Suprapubic skin (tissue), 4 donors: ENCODE data around the gene PRPF40B. TPM values are rescaled to one million over a fixed set of nuclear protein-coding genes. Genes with fewer than 3 reads are reported as not detected.

ENCODE experiments used
- DNase-seq, 2 donors: peaks; one replicate each; pipeline ENCODE4 v3.0.0-alpha.2; 2019; ENCODE audit warnings: low spot score in 2 of 2
- H3K27ac ChIP-seq: fragments of 200-600 bp; sonication (generic); one replicate; pipeline ENCODE4 v1.5.1; 2019
- H3K27me3 ChIP-seq: fragments of 200-600 bp; sonication (generic); one replicate; pipeline ENCODE4 v1.5.1; 2019
- H3K36me3 ChIP-seq: fragments of 200-600 bp; sonication (generic); one replicate; pipeline ENCODE4 v1.5.1; 2019
- H3K4me1 ChIP-seq: fragments of 200-600 bp; sonication (generic); one replicate; pipeline ENCODE4 v1.5.1; 2019
- H3K4me3 ChIP-seq: fragments of 200-600 bp; sonication (generic); one replicate; pipeline ENCODE4 v1.5.1; 2019; ENCODE audit warnings: mild to moderate bottlenecking
- H3K9me3 ChIP-seq: fragments of 200-600 bp; sonication (generic); one replicate; pipeline ENCODE4 v1.5.1; 2019
- EP300 ChIP-seq: sonication (generic); formaldehyde crosslinking; IDR thresholded peaks from one replicate; pipeline ENCODE4 v1.6.1; 2017; ENCODE audit warnings: antibody characterized with exemption
- POLR2A ChIP-seq, 2 donors: fragments of 450-650 bp; IDR thresholded peaks; one replicate each; pipeline ENCODE4 v1.6.1; 2017; ENCODE audit warnings: antibody characterized with exemption in 2 of 2, mild to moderate bottlenecking in 2 of 2, moderate library complexity in 2 of 2
- POLR2AphosphoS5 ChIP-seq, 3 donors: sonication (generic); formaldehyde crosslinking; IDR thresholded peaks; one replicate each; pipeline ENCODE4 v1.6.1; 2017; ENCODE audit warnings: antibody characterized with exemption in 3 of 3
- WGBS: methylation state at CpG from one replicate; pipeline ENCODE4 v1.1.5; 2018; 5-methylcytosine and 5-hydroxymethylcytosine counted together
- total RNA-seq, 4 donors: library from RNA; depleted of rRNA; stranded (reverse); fragments of >200 nt; gene quantifications; one replicate each; pipeline ENCODE4 v1.1.0, GENCODE V29; 2016
- TF ChIP-seq, protein P1 (sequence below), 2 donors: fragments of 200-600 bp in 1 of 2; fragments of 450-650 bp in 1 of 2; sonication (generic) in 1 of 2; IDR thresholded peaks; one replicate each; pipeline ENCODE4 v1.5.1; 2016 to 2019; ENCODE audit warnings: antibody characterized with exemption in 2 of 2, mild to moderate bottlenecking in 1 of 2, moderate library complexity in 1 of 2

The PRPF40B gene
- total RNA-seq, 4 donors from 2014 or later: 10.1 to 38.9 (median 15.4) TPM

DNA sequence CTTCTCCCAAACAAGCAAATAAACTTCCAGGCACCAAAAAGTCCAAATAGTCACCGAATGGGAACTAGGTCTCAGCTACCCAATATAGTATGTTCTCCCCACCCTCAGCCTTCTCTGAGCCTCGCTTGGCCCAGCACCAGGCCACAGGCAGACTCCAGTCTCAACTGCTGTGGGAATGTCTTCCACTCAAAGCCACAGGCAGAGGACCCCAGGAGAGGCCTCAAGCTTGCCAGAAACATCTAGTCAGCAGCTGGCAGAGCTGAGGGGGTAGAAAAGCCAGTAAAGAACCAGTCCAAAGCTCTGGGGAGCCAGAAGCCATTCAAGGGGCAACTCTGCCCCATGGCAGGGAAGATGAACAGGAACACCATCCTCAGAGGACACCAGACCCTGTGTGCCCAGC, 42.0 kb downstream of the PRPF40B start:
- Histone ChIP-seq H3K9me3 (no peaks in the 10 kb centered on the region), H3K4me1 (peaks cover 38% of the 10 kb centered on the region), H3K27me3 (no peaks in the 10 kb centered on the region), H3K4me3 (no peak overlapping the region), H3K27ac (no peak overlapping the region), H3K36me3 (no peaks in the 10 kb centered on the region)
- DNase-seq: no peak
- WGBS: 85% methylated on average over 2 of the region's 2 CpGs
- TF ChIP-seq, protein P1, sequence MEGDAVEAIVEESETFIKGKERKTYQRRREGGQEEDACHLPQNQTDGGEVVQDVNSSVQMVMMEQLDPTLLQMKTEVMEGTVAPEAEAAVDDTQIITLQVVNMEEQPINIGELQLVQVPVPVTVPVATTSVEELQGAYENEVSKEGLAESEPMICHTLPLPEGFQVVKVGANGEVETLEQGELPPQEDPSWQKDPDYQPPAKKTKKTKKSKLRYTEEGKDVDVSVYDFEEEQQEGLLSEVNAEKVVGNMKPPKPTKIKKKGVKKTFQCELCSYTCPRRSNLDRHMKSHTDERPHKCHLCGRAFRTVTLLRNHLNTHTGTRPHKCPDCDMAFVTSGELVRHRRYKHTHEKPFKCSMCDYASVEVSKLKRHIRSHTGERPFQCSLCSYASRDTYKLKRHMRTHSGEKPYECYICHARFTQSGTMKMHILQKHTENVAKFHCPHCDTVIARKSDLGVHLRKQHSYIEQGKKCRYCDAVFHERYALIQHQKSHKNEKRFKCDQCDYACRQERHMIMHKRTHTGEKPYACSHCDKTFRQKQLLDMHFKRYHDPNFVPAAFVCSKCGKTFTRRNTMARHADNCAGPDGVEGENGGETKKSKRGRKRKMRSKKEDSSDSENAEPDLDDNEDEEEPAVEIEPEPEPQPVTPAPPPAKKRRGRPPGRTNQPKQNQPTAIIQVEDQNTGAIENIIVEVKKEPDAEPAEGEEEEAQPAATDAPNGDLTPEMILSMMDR (IDR thresholded peaks at IDR 0.05): no peak
- TF ChIP-seq POLR2A (IDR thresholded peaks at IDR 0.05): no peak
- no peak for TF ChIP-seq POLR2AphosphoS5 (IDR thresholded peaks at IDR 0.05)
- no peak for TF ChIP-seq EP300

DNA sequence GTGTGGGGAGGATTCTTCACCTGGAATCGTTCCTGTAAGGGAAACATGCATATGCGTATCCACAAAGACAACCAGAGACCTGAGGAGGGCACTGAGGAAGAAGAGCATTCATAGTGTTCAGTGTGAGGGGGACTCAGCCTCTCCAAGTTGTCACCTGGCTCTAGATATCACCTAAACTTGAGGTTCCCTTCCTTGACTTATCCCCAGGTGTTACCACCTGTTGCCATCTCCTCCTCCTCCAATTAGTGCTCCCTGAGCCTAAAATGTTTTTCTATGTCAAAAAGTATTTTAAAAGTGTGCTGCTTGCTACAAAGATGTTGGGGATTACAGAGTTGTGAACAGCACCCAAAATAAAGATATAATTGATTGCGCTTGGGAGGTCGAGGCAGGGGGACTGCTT, 42.8 kb downstream of the PRPF40B start:
- Histone ChIP-seq H3K4me1 (peaks cover 46% of the 10 kb centered on the region), H3K4me3 (no peak overlapping the region), H3K27me3 (no peaks in the 10 kb centered on the region), H3K27ac (no peak overlapping the region), H3K36me3 (no peaks in the 10 kb centered on the region), H3K9me3 (no peaks in the 10 kb centered on the region)
- WGBS: 92% methylated on average over 4 of the region's 4 CpGs
- TF ChIP-seq POLR2AphosphoS5 (IDR thresholded peaks at IDR 0.05): no peak
- TF ChIP-seq EP300: no peak
- TF ChIP-seq, protein P1 (IDR thresholded peaks at IDR 0.05): no peak
- TF ChIP-seq POLR2A (IDR thresholded peaks at IDR 0.05): no peak
- DNase-seq: no peak

DNA sequence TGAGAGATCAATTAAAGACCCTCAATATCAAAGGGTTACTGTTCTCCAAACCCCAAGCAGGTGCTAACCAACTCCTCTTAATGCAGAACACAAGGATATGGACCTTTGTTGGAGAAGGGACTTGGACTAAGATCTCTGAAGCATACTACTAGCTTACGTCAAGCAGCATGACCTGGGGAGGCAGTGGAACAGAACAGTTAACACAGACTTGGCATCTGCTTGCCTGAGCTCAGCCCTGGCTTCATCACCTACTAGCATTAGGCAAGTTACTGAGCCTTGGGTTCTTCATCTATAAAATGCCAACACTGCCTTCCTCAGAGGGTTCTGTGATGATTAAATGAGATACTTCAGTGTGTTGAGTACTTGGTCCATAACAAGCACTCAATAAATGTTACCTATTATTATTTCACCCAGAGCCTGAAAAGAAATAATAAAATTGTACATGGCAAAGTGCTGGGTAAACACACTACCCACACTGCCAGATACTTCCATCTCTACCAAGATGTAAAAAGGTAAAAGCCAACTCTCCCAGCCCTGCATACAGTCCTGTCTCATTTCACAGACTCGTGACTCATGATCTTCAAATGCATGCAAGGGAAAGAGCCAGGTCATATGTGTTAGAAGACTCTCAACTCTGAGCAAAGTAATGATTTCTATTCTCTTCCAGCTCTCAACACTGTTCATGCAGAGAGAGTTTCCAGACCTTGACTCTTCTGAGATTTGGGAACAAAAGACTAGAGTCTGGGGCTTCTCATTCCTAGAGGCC, 44.1 kb downstream of the PRPF40B start:
- Histone ChIP-seq H3K27ac (no peak overlapping the region), H3K9me3 (no peaks in the 10 kb centered on the region), H3K4me3 (no peak overlapping the region), H3K4me1 (peaks cover 49% of the 10 kb centered on the region), H3K27me3 (no peaks in the 10 kb centered on the region), H3K36me3 (no peaks in the 10 kb centered on the region)
- 94% methylated on average over 2 of the region's 2 CpGs for WGBS
- TF ChIP-seq POLR2AphosphoS5 (IDR thresholded peaks at IDR 0.05): no peak
- no peak for TF ChIP-seq EP300
- TF ChIP-seq POLR2A (IDR thresholded peaks at IDR 0.05): no peak
- TF ChIP-seq, protein P1 (IDR thresholded peaks at IDR 0.05): no peak
- DNase-seq: no peak

DNA sequence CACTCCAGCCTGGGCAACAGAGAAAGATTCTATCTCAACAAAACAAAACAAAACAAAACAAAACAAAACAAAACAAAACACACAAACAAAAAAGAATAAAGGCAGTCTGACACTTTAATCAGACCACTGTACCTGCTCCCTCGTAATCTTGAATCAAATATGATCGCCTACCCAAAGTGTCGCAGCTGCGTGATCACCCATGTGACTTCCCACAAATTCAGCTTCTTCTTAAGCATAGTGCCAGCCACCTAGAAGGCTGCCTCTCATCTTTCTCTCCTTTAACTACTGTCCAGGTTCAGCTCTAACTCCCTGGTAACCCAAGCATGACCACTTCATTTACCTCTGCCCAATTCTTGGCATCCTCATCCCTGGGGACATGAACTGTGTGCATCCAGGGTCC, 46.4 kb downstream of the PRPF40B start:
- no peaks in the 10 kb centered on the region for H3K27me3 ChIP-seq
- no peaks in the 10 kb centered on the region for H3K9me3 ChIP-seq
- peak in 1 of 2 donors; percentile 47 for DNase-seq
- TF ChIP-seq EP300 (no peak), POLR2AphosphoS5 (IDR thresholded peaks at IDR 0.05) (no peak), POLR2A (IDR thresholded peaks at IDR 0.05) (no peak)
- TF ChIP-seq, protein P1 (IDR thresholded peaks at IDR 0.05): no peak
- WGBS: 88% methylated on average over 4 of the region's 4 CpGs
- peaks cover 55% of the 10 kb centered on the region for H3K4me1 ChIP-seq
- H3K27ac ChIP-seq: no peak overlapping the region
- no peaks in the 10 kb centered on the region for H3K36me3 ChIP-seq
- H3K4me3 ChIP-seq: no peak overlapping the region

DNA sequence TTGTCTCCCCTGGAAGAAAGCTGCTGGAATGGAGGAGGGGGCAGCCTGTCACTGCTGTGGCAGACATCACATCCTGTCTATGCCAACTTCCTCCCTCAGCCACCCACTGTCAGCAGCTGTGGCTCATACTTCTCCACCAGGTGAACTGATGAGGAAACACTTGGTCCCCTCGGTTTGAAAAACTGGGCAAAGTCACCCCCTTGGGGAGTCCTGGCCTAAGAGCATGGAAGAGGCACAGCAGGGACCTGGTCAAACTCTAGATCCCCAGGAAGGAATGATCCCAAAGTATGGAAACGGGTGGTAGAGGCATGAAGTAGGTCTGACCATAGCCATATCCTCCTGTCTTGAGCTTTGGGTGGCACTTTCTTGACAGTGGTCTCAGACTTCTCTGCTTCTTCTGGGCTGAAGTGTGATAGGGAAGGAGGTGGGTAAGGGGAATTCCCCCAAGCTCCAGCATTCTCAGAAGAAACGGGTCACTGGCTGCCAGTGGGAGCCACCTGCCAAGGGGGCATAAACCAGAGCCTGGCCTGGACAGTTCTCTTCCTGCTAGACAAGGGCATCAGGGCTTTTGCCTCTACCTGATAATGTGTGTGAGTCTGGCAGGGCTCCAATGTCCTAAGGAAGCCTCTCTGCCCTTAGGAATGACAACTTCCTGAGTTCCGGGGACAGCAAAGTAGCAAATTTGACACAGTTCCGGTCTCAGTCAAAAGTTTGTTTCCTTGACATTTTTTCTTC, 47.8 kb downstream of the PRPF40B start:
- Histone ChIP-seq H3K9me3 (no peaks in the 10 kb centered on the region), H3K4me3 (no peak overlapping the region), H3K4me1 (peaks cover 53% of the 10 kb centered on the region), H3K36me3 (no peaks in the 10 kb centered on the region), H3K27ac (peak overlapping the region; percentile 88), H3K27me3 (no peaks in the 10 kb centered on the region)
- TF ChIP-seq POLR2A (IDR thresholded peaks at IDR 0.05): no peak
- no peak for TF ChIP-seq EP300
- no peak for TF ChIP-seq POLR2AphosphoS5 (IDR thresholded peaks at IDR 0.05)
- TF ChIP-seq, protein P1 (IDR thresholded peaks at IDR 0.05): no peak
- no peak for DNase-seq
- WGBS: 61% methylated on average over 5 of the region's 5 CpGs
